Measurements from ENCODE around the gene HPCAL1. TPM values are rescaled to one million over a fixed set of nuclear protein-coding genes. Genes with fewer than 3 reads are reported as not detected.

The HPCAL1 gene
- total and polyA plus RNA-seq, 2 of the 8 experiments (the other 6 are each of a cell fraction or from before 2014, with no cell fraction given) = 5.8 to 8.6 TPM

GRCh38 chr2:10441948-10442347 is 139.2 kb downstream of the HPCAL1 start:
- FAIRE-seq (no peak), DNase-seq (ENCODE audit: low read depth in 1 of 2, low spot score in 2 of 2) (no peak)
- Histone ChIP-seq H2BK12ac (ENCODE audit: low read depth, low read length) (no peak overlapping the region), H3K27me3 (replicated peaks in 1 of 4; ENCODE audit: control insufficient read depth in 3 of 4, extremely low read depth in 1 of 4, insufficient read depth in 3 of 4, low read length in 3 of 4) (peaks cover 0 to 3% (median 0%) of the 10 kb centered on the region in 4 experiments; a peak in 1 of 7 replicates), H3K27ac (ENCODE audit: low read depth, low read length) (no peak overlapping the region), H2AK5ac (ENCODE audit: low read depth, low read length) (no peak overlapping the region), H3K9me3 (ENCODE audit: insufficient read depth in 2 of 2, low read depth in 1 of 2, low read length in 1 of 2) (no peaks in the 10 kb centered on the region), H3K14ac (ENCODE audit: insufficient read length) (no peak overlapping the region), H4K91ac (replicated peaks; ENCODE audit: insufficient read length, low read length) (no peak overlapping the region), H2BK120ac (replicated peaks; ENCODE audit: low read depth, low read length) (no peak overlapping the region), H3K4me2 (ENCODE audit: insufficient read depth in 1 of 2, low read depth in 2 of 2, low read length in 2 of 2) (no peak overlapping the region), H3K4me3 (ENCODE audit: extremely low read depth in 1 of 4, insufficient read depth in 2 of 4, low read depth in 3 of 4, low read length in 4 of 4) (no peak overlapping the region), H2AFZ (ENCODE audit: low read length) (no peak overlapping the region), H3K18ac (ENCODE audit: extremely low read depth, low read length) (no peak overlapping the region), H3K23ac (ENCODE audit: insufficient read length) (no peak overlapping the region), H3K56ac (replicated peaks; ENCODE audit: insufficient read length, low read depth, low read length) (no peak overlapping the region), H3K36me3 (ENCODE audit: control insufficient read depth in 2 of 4, insufficient read depth in 4 of 4, low read length in 3 of 4) (peaks cover 4 to 39% (median 25%) of the 10 kb centered on the region in 4 experiments; a peak in 7 of 8 replicates), H4K8ac (ENCODE audit: extremely low read depth, insufficient read depth, low read length) (no peak overlapping the region), H2BK5ac (ENCODE audit: low read depth, low read length) (no peak overlapping the region), H3K4me1 (replicated peaks in 1 of 4; ENCODE audit: control insufficient read depth in 3 of 4, insufficient read depth in 4 of 4, low read length in 3 of 4) (peaks cover 0 to 2% (median under 1%) of the 10 kb centered on the region in 4 experiments; a peak in 1 of 7 replicates), H3K9ac (replicated peaks in 1 of 4; ENCODE audit: extremely low read depth in 1 of 4, low read depth in 3 of 4, low read length in 3 of 4) (no peak overlapping the region), H3K79me1 (ENCODE audit: low read depth, low read length) (no peaks in the 10 kb centered on the region), H4K20me1 (replicated peaks in 1 of 2; ENCODE audit: control insufficient read depth in 1 of 2, insufficient read depth in 2 of 2, low read length in 2 of 2) (peaks cover 2 to 3% of the 10 kb centered on the region in 2 experiments), H2BK20ac (ENCODE audit: low read length) (no peak overlapping the region), H3K23me2 (ENCODE audit: low read depth, low read length) (no peaks in the 10 kb centered on the region), H3K79me2 (ENCODE audit: control insufficient read depth in 1 of 2, insufficient read depth in 2 of 2, low read length in 2 of 2) (peaks cover 0 to 17% of the 10 kb centered on the region in 2 experiments; a peak in 2 of 4 replicates), H4K5ac (ENCODE audit: insufficient read length, low read depth, low read length) (no peak overlapping the region), H2BK15ac (ENCODE audit: low read length) (no peak overlapping the region), H3K4ac (replicated peaks; ENCODE audit: insufficient read length, low read depth, low read length) (no peak overlapping the region)
- 90% methylated on average over 8 of the region's 8 CpGs; no CpG with 5 or more reads in 1 of the 2 experiments for WGBS, 2 experiments (ENCODE audit: extremely low coverage in 1 of 2, insufficient coverage in 1 of 2, insufficient read length in 1 of 2, insufficient replicate concordance in 2 of 2, low coverage in 1 of 2, low lambda C conversion rate in 2 of 2, missing lambda C conversion rate in 1 of 2)
- ChIA-PET CTCF (ENCODE audit: partially characterized antibody) (no interaction called here), POLR2A (ENCODE audit: partially characterized antibody) (no interaction called here)
